HG03378 (cell line): ENCODE results near the gene KRT1.
"Not testable (repeated sequence)": the region's sequence is repeated elsewhere in the genome, so short reads cannot be mapped to it uniquely, and the experiment has no call there.

Experiments
- ATAC-seq: cut with Tn5 transposase; IDR thresholded peaks from one replicate; pipeline ENCODE4 v1.9.1; 2021; ENCODE audit warnings: mild to moderate bottlenecking, moderate library complexity; ENCODE audit not compliant: unreplicated experiment

KRT1 gene

DNA sequence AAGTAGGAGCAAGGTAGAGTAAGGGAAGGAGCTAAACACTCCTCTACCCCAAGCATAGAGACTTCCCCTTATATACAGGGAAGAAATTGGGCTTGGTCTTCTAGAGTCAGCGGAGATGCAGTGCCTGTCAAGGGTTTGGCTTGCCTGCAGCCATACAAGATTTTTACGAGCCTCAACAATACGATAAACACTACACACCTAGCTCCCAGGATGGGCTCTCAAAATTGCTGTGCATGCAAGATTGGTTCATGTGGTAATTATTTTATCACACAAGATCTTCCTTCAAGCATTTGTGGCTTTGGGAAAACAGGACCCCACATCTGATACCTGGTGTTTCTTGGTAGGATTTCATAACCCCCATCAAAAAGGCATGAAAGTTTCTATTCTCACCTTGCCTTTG, at the start of gene KRT1:
KRT1 (minus strand) TSS at position 45 of the 400 bp plus-strand sequence. CDS start 59 bp downstream, outside the sequence.
- no peak for ATAC-seq

DNA sequence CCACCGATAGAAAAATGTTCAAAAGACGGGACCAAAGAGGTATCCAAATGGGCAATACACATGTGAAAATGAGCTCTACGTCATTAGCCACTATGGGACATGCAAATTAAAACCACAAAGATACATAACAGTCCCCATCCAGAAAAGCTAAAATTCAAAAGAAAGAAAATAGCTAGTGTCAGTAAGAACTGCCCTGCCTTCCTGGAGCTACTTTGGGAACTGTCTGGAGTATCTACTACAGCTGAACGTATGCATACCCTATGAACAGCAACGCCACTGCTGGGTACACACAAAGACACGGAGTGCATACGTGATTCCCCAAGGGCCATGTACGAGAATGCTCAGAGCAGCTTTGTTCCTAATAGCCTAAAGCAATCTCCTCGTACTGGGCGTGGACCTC, 48.9 kb upstream of the KRT1 start:
- no peak for ATAC-seq

DNA sequence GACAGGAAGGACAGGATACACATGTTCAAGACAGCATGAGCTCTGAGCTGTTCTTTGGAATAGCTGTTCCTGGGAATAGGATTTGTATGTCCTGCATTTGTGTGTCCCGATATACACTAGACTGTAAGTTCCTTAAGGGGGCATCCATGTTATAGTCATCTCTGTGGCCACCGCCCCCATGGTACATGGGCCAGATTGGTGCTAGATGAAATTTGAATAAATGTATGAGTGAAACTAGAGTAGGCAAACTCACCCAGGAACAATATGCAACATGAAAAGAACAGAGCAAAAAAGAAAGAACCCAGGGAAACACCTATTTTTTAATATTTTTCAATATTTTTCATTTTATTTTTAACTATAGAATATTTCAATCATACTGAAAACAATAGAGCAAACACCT, 48.2 kb upstream of the KRT1 start:
- ATAC-seq: no peak

DNA sequence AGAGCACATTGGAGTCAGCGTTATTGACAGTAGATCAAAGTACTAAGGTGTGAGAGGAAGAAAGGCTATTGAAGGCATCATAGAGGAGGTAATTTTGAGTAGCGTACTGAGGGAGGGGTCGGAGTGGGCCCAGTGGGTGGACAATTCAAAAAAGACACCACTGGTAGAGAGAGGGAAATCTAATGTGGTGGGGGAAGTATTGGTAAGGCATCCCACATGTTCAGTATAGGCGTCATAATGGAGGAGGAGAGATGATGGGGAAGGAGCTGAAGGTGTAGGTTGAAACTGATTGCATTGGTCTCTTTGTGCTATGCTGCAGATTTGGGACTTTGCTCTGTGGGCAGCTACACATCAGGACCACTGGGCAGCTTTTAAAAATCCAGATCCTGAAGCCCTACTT, 46.8 kb upstream of the KRT1 start:
- no peak for ATAC-seq

DNA sequence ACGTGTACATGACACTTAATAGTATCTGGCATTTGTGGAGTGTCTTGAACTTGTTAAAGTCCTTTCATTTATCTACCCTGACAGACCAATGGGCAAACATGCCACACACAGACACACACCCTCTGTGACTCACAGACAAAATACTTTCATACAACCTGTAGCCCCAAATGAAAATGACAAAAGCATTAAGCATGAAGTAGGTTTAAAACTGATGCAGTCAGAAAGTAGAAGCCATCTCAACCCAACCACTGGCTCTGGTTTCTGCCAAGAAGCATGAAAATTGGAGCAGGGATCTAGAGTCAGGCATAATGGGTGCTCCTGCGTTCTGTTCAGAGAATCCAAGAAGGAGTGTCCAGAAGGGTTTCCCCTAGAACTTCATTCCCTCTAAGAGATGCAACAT, 46.2 kb upstream of the KRT1 start:
- no peak for ATAC-seq

DNA sequence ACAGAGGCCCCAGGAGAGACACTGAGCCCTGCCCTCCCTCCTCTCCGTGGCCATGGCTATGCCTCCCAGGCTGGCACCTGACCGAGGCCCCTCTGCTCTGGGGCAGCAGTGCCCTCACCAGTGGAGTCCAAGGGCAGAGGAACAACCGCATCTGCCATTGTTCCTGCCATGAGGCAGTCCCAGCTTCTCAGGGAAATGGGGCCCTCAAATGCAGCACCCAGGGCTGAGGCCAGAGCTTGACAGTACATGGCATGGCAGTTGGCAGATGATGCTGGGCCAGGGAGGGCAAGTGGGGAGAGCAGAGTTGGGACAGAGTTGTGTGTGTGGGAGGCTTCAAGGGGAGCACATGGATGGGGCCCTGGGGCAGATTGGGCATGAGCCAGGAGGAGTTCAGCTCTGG, 44.2 kb upstream of the KRT1 start:
- no peak for ATAC-seq

DNA sequence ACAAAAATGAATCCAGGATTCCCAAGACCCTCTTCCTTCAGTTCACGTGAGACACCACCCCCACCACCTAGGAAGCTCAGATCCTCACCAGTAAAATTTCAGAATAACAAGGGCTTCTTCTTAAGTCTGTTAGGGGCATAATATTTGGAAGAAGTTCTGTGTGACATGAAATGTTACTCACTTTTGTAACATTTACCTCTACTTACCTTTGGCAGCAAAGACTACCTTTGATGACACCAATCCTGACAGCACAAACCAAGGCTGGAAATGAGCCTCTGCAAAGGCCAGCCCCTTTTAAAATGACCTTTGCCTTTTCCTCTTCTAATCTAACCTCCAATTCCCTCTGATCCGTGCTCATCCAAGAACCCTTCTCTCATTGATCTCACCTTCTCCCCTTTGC, 42.5 kb upstream of the KRT1 start:
- no peak for ATAC-seq

DNA sequence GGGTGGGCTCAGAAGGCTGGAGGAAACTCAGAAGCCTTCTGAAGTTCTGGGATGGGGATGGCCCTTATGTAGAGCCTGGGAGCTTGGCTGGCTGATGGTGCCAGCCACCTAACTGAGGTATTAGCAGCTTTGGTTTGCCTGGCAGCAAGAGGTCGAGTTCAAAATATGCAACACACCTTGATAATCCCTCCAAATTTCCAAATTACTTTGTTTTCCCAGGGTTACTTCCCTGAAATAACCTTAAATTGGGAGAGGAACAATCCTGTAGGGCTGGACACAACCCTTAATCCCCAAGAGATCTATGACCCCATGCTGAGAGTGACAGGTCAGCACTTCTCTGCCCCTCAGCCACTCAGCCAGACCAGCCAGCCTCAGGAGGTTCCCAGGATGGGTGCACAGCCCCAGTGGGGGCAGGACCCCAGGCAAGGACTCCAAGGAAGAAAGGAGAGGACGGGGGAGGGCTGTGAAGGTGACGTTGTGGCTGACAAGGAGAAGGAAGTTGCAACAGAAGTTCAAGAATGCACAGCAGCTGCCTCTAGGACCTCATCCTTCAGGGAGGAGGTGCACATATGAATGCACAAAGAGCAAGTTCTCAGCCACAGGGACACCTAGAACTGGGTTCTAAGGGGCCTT, 41.7 kb upstream of the KRT1 start:
- ATAC-seq: no peak

DNA sequence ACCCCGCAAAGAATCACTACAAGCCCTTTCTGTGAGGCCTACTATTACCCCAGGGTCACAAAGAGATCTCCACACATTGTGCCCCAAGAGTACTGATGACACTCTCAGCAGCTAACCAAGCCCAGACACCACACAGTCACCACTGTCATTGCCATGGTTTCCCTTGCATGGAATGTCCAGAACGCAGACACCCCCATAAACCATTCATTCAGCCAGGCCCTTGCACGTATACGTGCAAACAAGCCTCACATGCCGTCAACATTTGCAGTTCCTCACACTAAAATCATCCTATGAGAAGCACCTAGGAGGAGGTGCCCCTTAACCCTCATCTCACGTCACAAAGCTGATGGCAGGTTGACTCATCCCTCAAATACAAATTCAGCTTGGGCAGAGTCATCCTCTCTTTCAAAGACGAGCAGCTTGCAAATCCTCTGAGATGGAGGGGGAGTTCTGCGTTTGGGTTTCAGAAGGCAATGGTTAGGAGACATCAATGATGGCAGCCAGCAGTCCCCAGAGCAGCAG, 40.2 kb upstream of the KRT1 start:
- ATAC-seq: no peak

DNA sequence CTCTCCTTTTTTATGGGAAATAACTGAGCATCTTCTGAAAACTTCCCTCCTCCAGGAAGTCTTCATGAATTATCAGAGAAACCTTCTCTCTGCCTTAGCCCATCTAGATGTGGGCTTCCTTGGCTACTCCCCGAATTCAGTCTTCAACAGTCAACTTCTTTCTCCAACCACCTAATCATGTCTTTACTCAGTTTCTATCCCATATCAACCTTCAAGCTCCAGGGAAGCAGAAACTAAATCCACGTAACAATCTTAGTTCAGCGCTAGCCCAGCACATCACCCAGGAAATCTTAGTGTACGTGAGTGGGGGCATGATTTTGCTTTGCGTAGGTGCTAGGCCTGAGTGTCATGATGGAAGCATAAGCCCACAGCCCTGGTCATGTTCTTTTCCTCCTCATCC, 35.9 kb upstream of the KRT1 start:
- no peak for ATAC-seq

DNA sequence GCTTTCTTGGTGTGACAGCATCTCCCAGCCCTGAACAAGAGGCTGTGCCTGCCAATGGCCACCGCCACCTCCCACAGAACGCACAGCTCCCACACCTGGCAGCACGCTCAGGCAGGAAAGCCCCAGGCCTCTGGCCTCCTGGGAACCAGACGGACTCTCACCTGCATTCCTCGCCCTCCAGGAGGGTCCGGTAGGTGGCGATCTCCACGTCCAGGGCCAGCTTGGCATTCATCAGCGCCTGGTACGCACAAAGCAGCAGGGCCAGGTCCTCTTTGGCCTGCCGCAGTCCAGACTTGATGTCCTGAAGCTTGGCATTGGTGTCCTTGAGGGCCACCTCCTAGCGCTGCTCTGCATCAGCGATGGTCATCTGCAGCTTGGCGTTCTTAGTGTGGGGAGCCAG, 35.2 kb upstream of the KRT1 start:
- ATAC-seq: no peak

DNA sequence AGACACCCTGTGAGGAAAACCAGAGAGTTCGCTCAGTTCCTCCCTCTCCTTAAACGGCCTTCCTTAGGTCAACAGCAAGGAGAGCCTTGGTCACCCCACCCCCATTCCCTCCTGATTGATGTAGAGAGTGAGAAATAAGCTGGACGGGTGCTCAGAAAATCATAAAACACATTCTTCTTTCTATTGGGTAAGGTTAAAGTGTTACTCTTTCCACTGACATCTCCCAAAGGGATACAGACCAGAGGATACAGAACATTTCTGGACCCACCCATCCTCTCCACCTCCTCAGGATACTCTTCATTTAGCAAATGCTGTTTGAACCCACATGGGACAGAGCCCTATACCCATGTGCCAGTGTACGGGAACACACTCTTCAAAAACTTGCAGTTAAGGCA, 34.7 kb upstream of the KRT1 start:
- ATAC-seq: no peak

DNA sequence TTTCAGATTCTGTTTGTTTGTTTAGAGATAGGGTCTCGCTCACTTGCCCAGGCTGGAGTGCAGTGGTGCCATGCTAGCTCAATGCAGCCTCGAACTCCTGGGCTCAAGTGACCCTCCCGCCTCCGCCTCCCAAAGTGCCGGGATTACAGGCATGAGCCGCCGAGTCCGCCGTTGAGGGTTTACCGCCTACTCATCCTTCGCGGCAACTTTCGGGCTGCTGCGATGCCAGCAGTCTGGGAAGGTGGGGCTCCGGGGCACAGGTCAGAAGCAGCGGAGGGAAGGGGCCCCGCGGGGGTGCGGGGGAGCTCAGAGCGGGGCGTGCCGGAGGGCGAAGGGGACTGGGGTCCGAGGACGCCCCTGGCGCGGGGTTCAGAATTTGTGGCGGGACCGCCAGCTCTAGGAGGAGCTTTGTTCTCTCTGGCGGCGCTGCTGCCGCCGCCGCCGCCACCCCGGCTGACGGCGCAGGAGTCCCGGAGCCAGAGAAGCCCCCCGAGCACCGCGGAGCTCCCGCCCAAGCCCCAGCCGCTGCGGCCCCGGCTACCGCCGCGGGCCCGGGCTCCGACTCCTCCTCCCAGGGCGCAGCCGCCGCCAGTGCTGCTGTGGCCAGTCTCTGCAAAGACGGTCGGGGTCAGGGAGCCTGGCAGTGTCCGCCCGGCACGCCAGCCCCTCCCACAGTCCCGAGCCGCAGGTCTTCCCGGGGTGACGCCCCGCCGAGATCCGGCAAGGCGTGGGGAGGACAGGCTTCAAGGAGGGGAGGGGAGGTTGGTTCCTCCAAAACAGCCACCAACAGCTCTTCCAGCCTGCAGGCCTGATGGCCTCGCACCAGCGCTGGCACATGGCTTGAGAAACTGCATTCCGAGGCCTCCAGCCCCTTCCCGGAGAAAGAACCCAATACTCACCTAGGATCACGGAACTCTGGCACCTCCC, 34.0 kb upstream of the KRT1 start:
- ATAC-seq: no peak

DNA sequence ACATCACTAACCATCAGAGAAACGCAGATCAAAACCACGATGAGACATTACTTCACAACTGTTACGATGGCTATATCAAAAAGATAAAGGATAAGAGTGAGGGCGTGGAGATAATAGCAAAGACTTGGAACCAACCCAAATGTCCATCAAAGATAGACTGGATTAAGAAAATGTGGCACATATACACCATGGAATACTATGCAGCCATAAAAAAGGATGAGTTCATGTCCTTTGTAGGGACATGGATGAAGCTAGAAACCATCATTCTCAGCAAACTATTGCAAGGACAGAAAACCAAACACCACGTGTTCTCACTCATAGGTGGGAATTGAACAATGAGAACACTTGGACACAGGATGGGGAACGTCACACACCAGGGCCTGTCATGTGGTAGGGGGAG, 31.9 kb upstream of the KRT1 start:
- not testable (repeated sequence) for ATAC-seq

DNA sequence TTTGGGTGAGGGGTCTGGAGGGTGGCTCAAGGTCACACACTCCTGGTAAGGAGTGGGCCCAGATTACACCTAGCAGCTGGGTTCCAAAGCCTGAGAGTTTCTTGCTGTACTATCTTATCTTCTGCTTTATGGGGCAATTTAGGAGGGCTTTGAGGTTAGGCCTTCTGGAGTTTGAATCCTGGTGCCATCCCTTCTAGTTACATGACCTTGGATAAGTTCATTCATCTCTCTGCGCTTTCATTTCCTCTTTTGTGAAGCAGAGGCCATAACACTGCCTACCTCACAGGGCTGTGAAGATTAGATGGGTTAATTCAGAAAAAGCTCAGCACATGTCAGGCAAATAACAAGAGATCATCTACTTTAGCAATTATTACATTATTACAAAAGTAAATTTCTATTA, 30.5 kb upstream of the KRT1 start:
- ATAC-seq: no peak

DNA sequence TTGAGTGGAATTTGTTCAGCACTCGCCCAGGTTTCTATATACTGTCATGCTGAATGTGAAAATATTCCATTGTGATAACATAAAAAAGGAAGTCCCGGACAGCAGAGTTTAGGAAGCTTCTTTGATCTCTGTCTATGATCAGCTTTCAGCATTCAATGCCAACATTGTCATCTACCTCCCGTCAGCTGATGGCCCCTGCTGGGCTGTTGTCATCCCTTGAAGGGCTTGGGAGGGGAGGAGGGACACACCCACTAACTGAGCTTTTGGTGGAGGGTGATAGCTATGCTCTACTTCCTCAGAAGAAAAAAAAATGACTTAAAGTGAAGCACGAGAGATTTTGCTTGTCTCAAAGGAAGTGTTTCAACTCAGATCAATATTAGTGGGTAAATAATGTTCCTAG, 27.8 kb upstream of the KRT1 start:
- ATAC-seq: no peak

DNA sequence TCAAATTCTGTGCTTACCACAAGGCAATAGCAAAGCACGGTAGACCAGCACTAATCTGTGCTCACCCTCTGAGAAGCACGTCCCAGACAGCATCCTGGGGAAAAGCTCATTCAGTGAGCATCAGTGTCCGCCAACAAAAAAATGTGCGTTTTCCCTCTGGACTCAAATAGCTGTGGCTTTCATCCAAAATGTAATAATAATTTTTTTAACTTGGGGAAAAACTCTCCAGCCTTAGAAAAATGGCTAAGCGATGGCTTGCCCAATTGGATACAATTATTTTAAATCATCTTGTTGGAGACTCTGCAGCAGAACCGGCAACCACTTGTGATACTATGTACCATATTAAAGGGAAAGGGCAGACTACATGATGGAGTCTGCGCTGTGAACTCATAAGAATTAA, 24.3 kb upstream of the KRT1 start:
- ATAC-seq: no peak

DNA sequence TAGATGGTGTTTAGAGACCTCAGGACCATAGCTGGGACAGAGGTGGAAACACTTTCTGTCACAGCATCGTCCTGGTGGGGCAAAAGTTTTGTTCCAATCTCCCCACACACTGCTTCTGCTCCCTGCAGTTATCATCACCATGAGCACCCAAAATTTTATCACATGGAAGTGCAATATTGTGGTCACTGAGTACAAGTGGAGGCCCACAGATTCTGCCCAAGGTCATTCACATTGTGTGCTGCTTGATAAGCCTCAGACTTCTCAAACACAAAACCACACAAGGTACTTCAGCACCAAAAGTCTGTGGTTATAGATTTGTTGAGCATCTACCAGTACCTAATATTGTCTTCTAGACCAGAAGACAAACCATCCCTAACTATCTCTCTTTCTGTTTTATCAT, 23.7 kb upstream of the KRT1 start:
- ATAC-seq: no peak

DNA sequence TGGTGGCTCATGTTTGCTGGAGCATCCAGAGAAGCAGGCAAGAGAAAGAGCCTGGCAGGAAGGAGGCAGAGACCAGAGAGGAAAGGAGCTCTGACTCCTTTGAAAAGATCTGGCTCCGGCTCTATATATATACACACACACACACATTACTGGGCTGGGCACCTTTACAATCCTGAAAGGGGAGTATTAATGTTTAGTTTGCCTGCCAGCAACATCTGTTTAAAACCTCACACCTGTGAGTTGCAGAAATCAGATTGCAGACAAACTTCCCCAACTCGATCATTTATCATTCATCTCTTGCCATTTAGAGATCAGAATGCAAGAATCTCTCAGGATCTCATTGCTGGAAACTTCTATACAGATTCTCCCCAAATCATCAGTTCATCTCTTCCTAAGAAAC, 23.2 kb upstream of the KRT1 start, which contains the start of gene KRT77:
KRT77 (minus strand) TSS at position 101 of the 400 bp plus-strand sequence; CDS start at position 11, 90 bp downstream.
- ATAC-seq: no peak

DNA sequence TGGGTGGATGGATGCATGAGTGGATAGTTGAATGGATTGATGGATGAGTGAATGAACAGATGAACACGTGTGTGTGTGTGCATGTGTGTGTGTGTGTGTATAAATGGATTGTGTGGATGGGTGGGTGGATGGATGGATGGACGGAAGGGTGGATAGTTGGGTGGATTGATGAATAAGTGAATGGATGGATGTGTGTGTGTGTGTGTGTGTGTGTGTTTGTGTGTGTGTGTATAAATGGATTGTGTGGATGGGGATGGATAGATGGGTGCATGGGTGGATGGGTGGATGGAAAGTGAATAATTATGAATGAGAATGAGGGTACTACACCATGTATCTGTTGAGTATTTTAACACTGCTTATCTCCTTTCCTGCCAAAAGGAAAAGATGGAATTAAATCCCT, 22.1 kb upstream of the KRT1 start:
- ATAC-seq: no peak

DNA sequence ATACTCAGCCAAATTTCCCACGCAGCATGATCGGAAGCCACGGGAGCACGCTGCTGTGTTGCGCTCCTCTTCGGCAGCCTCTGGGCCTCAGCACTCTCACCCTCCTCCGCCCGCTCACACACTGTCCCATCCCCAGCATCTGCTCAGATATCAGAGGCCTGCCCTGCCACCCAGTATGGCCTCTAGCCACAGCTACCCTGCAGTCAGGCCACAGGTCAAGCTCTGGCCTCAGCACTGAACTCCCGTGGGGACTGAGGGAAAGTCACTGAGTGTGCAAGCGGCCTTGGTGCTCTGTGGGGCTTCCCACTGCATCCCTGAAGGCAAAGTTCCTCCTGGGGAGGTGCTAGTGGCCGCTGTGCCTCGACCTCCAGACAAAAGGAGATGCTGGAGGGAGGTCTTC, 21.1 kb upstream of the KRT1 start:
- no peak for ATAC-seq

DNA sequence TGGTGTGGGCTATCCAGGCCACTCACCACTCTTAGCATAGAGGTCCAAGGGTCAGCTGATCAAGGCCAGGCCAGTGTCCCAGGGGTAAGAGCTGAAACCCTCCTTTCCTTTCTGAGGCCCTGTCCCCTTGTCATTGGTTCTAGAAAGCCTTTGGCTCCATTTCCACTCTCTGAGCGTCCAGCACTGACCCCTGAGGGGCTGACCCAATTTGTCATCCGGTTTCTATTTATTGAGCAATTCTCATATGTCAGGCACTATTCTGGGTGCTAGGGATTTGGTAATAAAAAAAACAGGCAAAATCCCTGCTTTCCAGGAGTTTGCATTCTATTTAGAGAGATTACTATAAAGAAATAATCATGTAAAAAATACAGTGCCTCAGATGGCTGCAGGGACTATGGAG, 19.8 kb upstream of the KRT1 start:
- no peak for ATAC-seq
